H9 (cell line): ENCODE measurements around the gene CYP27B1. TPM values are rescaled to one million over a fixed set of nuclear protein-coding genes. Genes with fewer than 3 reads are reported as not detected.

ENCODE experiments used
- DNase-seq: peaks from one replicate; pipeline ENCODE4 v3.0.0-alpha.2; 2017
- H2AFZ ChIP-seq: one replicate; pipeline ENCODE4 v1.6.1; 2013; ENCODE audit warnings: mild to moderate bottlenecking, low read length, control low read depth, moderate library complexity
- H2AK5ac ChIP-seq: 2 replicates; pipeline ENCODE4 v1.6.1; 2013; ENCODE audit warnings: low read length, control low read depth, mixed read lengths; ENCODE audit not compliant: insufficient read length
- H2BK120ac ChIP-seq: one replicate; pipeline ENCODE4 v1.6.1; 2013; ENCODE audit warnings: low read depth, mild to moderate bottlenecking, low read length, control low read depth, inconsistent platforms; ENCODE audit not compliant: poor library complexity, severe bottlenecking
- H2BK12ac ChIP-seq: 2 replicates; pipeline ENCODE4 v1.6.1; 2013; ENCODE audit warnings: low read length, control low read depth, mixed read lengths, low read depth; ENCODE audit not compliant: insufficient read length
- H2BK15ac ChIP-seq: 2 replicates; pipeline ENCODE4 v1.6.1; 2013; ENCODE audit warnings: low read depth, low read length, control low read depth
- H2BK20ac ChIP-seq: one replicate; pipeline ENCODE4 v1.6.1; 2013; ENCODE audit warnings: low read depth, mild to moderate bottlenecking, low read length, control low read depth, inconsistent platforms; ENCODE audit not compliant: poor library complexity, severe bottlenecking
- H2BK5ac ChIP-seq: 2 replicates; pipeline ENCODE4 v1.6.1; 2013; ENCODE audit warnings: low read length, control low read depth, mixed read lengths; ENCODE audit not compliant: insufficient read length
- H3K14ac ChIP-seq: 2 replicates; pipeline ENCODE4 v1.6.1; 2013; ENCODE audit warnings: low read length, control low read depth; ENCODE audit not compliant: insufficient read depth
- H3K18ac ChIP-seq: 2 replicates; pipeline ENCODE4 v1.6.1; 2013; ENCODE audit warnings: low read depth, mild to moderate bottlenecking, mixed read lengths, low read length, control low read depth; ENCODE audit not compliant: insufficient read length
- H3K23ac ChIP-seq: 2 replicates; pipeline ENCODE4 v1.6.1; 2013; ENCODE audit warnings: low read length, control low read depth, mixed read lengths, low read depth; ENCODE audit not compliant: insufficient read length
- H3K23me2 ChIP-seq: 2 replicates; pipeline ENCODE4 v1.6.1; 2013; ENCODE audit warnings: low read depth, mild to moderate bottlenecking, mixed read lengths, low read length, control low read depth; ENCODE audit not compliant: insufficient read length, poor library complexity, severe bottlenecking
- H3K27ac ChIP-seq: 2 replicates; pipeline ENCODE4 v1.5.1; 2013; ENCODE audit warnings: low read length, control low read depth, mixed read lengths, low read depth; ENCODE audit not compliant: insufficient read length
- H3K27me3 ChIP-seq: 2 replicates; pipeline ENCODE4 v1.6.1; 2013; ENCODE audit warnings: low read length, control low read depth, inconsistent platforms; ENCODE audit not compliant: insufficient read depth
- H3K4ac ChIP-seq: 2 replicates; pipeline ENCODE4 v1.6.1; 2013; ENCODE audit warnings: low read depth, mild to moderate bottlenecking, control low read depth, inconsistent platforms, low read length, moderate library complexity
- H3K4me1 ChIP-seq: 2 replicates; pipeline ENCODE4 v1.6.1; 2013; ENCODE audit warnings: low read length, control low read depth, inconsistent platforms; ENCODE audit not compliant: insufficient read depth
- H3K4me2 ChIP-seq: 2 replicates; pipeline ENCODE4 v1.6.1; 2013; ENCODE audit warnings: low read length, control low read depth, mixed read lengths; ENCODE audit not compliant: insufficient read length, insufficient read depth
- H3K56ac ChIP-seq: 2 replicates; pipeline ENCODE4 v1.6.1; 2013; ENCODE audit warnings: low read depth, mild to moderate bottlenecking, mixed read lengths, low read length, control low read depth; ENCODE audit not compliant: insufficient read length
- H3K79me1 ChIP-seq: 2 replicates; pipeline ENCODE4 v1.6.1; 2013; ENCODE audit warnings: low read depth, mild to moderate bottlenecking, moderate library complexity, low read length, control low read depth, inconsistent platforms; ENCODE audit not compliant: insufficient read depth, poor library complexity, severe bottlenecking
- H3K79me2 ChIP-seq: 2 replicates; pipeline ENCODE4 v1.6.1; 2013; ENCODE audit warnings: low read length, control low read depth, inconsistent platforms; ENCODE audit not compliant: insufficient read depth
- H3K9ac ChIP-seq: 2 replicates; pipeline ENCODE4 v1.6.1; 2013; ENCODE audit warnings: low read length, control low read depth, mixed read lengths; ENCODE audit not compliant: insufficient read length; ENCODE audit errors: extremely low read depth
- H3K9me3 ChIP-seq: one replicate; pipeline ENCODE4 v1.6.1; 2013; ENCODE audit warnings: low read depth, low read length, inconsistent platforms; ENCODE audit not compliant: control insufficient read depth
- H3T11ph ChIP-seq: one replicate; pipeline ENCODE4 v1.6.1; 2013; ENCODE audit warnings: mild to moderate bottlenecking, low read length, control low read depth, inconsistent platforms
- H4K20me1 ChIP-seq: one replicate; pipeline ENCODE4 v1.6.1; 2013; ENCODE audit not compliant: control insufficient read depth, insufficient read length, insufficient read depth
- H4K5ac ChIP-seq: 2 replicates; pipeline ENCODE4 v1.6.1; 2013; ENCODE audit warnings: low read depth, mild to moderate bottlenecking, mixed read lengths, low read length, control low read depth; ENCODE audit not compliant: insufficient read length
- H4K8ac ChIP-seq: replicated peaks from 2 replicates; pipeline ENCODE4 v1.6.1; 2013; ENCODE audit warnings: low read length, control low read depth, mixed read lengths, low read depth; ENCODE audit not compliant: insufficient read length
- H4K91ac ChIP-seq: 2 replicates; pipeline ENCODE4 v1.6.1; 2013; ENCODE audit warnings: low read depth, mild to moderate bottlenecking, moderate library complexity, mixed read lengths, low read length, control low read depth; ENCODE audit not compliant: insufficient read length
- H3K27ac Mint-ChIP-seq, 3 experiments: 2 replicates in 2 of 3; 3 replicates in 1 of 3; pipeline ENCODE4 v1.8.0; 2020 to 2021; ENCODE audit warnings: mixed read lengths in 3 of 3, mild to moderate bottlenecking in 1 of 3, moderate library complexity in 1 of 3
- H3K27me3 Mint-ChIP-seq: 2 replicates; pipeline ENCODE4 v1.8.0; 2021; ENCODE audit warnings: low read depth, mild to moderate bottlenecking, moderate library complexity, mixed read lengths
- H3K36me3 Mint-ChIP-seq, 3 experiments: 2 replicates in 2 of 3; 3 replicates in 1 of 3; pipeline ENCODE4 v1.8.0; 2020 to 2021; ENCODE audit warnings: low read depth in 3 of 3, mixed read lengths in 3 of 3; ENCODE audit not compliant: insufficient read depth in 1 of 3
- H3K4me1 Mint-ChIP-seq, 2 experiments: 2 replicates each; pipeline ENCODE4 v1.8.0; 2020; ENCODE audit warnings: mixed read lengths in 2 of 2
- H3K4me3 Mint-ChIP-seq, 2 experiments: 2 replicates in 1 of 2; 3 replicates in 1 of 2; pipeline ENCODE4 v1.8.0; 2020 to 2021; ENCODE audit warnings: mild to moderate bottlenecking in 2 of 2, mixed read lengths in 2 of 2, moderate library complexity in 1 of 2
- H3K9me3 Mint-ChIP-seq, 2 experiments: 2 replicates in 1 of 2; 3 replicates in 1 of 2; pipeline ENCODE4 v1.8.0; 2020; ENCODE audit warnings: mild to moderate bottlenecking in 2 of 2, mixed read lengths in 2 of 2, moderate library complexity in 1 of 2
- WGBS: extraction: QIAGEN DNeasy Blood & Tissue Kit; methylation state at CpG from one replicate; pipeline ENCODE4 v1.1.7; 2013; ENCODE audit warnings: missing lambda C conversion rate, low lambda C conversion rate, mixed read lengths; ENCODE audit not compliant: insufficient read length; ENCODE audit errors: extremely low coverage; 5-methylcytosine and 5-hydroxymethylcytosine counted together
- total RNA-seq: library from RNA; stranded (reverse); gene quantifications from 2 replicates; pipeline ENCODE4 v1.2.1, GENCODE V29; 2021
- TF ChIP-seq, protein P1 (sequence below): fragments of 200-600 bp; sonication (generic); conservative IDR thresholded peaks from 3 replicates; pipeline ENCODE4 v1.8.0; 2021; ENCODE audit warnings: antibody characterized with exemption, mild to moderate bottlenecking

Gene CYP27B1
- total RNA-seq, 1 experiment from 2014 or later, result 6.1 TPM

DNA sequence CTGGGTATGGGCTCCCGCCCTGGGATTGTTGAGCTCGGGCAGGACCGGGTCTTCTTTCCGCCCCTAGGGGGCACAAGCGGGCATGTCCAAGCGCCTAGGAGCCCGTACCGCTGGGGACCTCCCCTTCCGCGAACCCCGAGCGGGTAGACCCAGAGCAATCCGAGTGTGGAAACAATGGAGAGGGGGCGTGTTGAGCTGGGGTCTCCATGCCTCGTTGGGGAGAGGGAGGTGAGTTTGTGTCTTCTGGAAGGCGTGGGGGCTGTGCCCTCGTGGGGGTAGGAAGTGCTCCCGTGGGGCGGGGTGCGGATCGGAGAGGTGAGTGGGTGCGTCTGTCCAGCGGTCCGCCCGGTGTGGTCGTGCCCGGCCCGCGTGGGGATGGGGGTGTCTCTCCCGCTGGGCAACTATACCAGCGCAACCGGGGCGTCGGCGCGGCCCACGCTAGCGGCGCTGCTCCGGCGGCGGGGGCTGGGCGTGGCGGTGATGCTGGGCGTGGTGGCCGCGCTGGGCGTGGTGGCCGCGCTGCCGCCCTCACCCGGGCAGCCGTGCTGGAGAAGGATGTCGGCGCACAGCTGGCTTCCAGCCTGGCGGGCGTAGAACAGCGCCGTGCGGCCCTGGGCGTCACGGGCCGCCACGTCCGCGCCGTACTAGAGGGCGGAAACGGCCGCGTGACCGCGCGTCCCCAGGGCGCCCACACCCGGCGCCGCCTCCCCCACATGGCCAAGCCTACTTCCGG lies 40.6 kb downstream of the CYP27B1 start:
- no peak overlapping the region for H3K4ac ChIP-seq
- no peaks in the 10 kb centered on the region; the same call in 1 of the 2 replicates for H3K4me1 ChIP-seq
- H2BK5ac ChIP-seq, result no peak overlapping the region
- H2AFZ ChIP-seq, result no peak overlapping the region
- H3K56ac ChIP-seq, result no peak overlapping the region
- no peaks in the 10 kb centered on the region for H3K9me3 ChIP-seq
- peaks cover 20% of the 10 kb centered on the region; the same call in 1 of the 2 replicates for H3K27me3 ChIP-seq
- H3K27ac ChIP-seq, result no peak overlapping the region
- no peak overlapping the region for H2BK12ac ChIP-seq
- H3K4me3 Mint-ChIP-seq, result peak overlapping the region; percentile 78 to 92
- no peak overlapping the region for H2BK120ac ChIP-seq
- no peak overlapping the region for H3K23ac ChIP-seq
- H4K5ac ChIP-seq, result no peak overlapping the region
- H2BK20ac ChIP-seq, result no peak overlapping the region
- DNase-seq, result peak; percentile 93
- H3K14ac ChIP-seq, result no peak overlapping the region
- H3K36me3 Mint-ChIP-seq, result peaks cover 0 to 6% (median 2%) of the 10 kb centered on the region in 3 experiments; a peak in 3 of 7 replicates
- no peaks in the 10 kb centered on the region for H3K79me2 ChIP-seq
- H3K18ac ChIP-seq, result no peak overlapping the region
- peaks cover 12 to 17% of the 10 kb centered on the region in 2 experiments for H3K4me1 Mint-ChIP-seq
- H3K27me3 Mint-ChIP-seq, result peaks cover 80% of the 10 kb centered on the region
- H2AK5ac ChIP-seq, result no peak overlapping the region
- H3K27ac Mint-ChIP-seq, result no peak overlapping the region; a peak in 1 of 7 replicates
- no CpG with 5 or more reads among the region's 79 CpGs for WGBS
- H3K9me3 Mint-ChIP-seq, result no peaks in the 10 kb centered on the region; a peak in 1 of 5 replicates
- H2BK15ac ChIP-seq, result no peak overlapping the region; the same call in 1 of the 2 replicates
- TF ChIP-seq, protein P1, sequence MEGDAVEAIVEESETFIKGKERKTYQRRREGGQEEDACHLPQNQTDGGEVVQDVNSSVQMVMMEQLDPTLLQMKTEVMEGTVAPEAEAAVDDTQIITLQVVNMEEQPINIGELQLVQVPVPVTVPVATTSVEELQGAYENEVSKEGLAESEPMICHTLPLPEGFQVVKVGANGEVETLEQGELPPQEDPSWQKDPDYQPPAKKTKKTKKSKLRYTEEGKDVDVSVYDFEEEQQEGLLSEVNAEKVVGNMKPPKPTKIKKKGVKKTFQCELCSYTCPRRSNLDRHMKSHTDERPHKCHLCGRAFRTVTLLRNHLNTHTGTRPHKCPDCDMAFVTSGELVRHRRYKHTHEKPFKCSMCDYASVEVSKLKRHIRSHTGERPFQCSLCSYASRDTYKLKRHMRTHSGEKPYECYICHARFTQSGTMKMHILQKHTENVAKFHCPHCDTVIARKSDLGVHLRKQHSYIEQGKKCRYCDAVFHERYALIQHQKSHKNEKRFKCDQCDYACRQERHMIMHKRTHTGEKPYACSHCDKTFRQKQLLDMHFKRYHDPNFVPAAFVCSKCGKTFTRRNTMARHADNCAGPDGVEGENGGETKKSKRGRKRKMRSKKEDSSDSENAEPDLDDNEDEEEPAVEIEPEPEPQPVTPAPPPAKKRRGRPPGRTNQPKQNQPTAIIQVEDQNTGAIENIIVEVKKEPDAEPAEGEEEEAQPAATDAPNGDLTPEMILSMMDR, result peak; percentile 90
- H3K79me1 ChIP-seq, result no peaks in the 10 kb centered on the region
- peaks cover 14% of the 10 kb centered on the region for H3K23me2 ChIP-seq
- no peak overlapping the region for H3K9ac ChIP-seq
- H4K91ac ChIP-seq, result no peak overlapping the region
- H4K8ac ChIP-seq, result no peak overlapping the region
- H3K4me2 ChIP-seq, result peak overlapping the region; percentile 96
- no peaks in the 10 kb centered on the region for H4K20me1 ChIP-seq
- no peak overlapping the region for H3T11ph ChIP-seq
